Vagina (tissue), 2 donors: Measurements from ENCODE around the gene KCNQ4. TPM values are rescaled to one million over a fixed set of nuclear protein-coding genes. Genes with fewer than 3 reads are reported as not detected.

Experiments used
- DNase-seq, 2 donors: peaks; one replicate each; pipeline ENCODE4 v3.0.0-alpha.2; 2017; ENCODE audit errors: extremely low spot score in 2 of 2
- H3K27ac ChIP-seq: fragments of 200-600 bp; sonication (generic); one replicate; pipeline ENCODE4 v1.5.1; 2019
- H3K27me3 ChIP-seq: fragments of 200-600 bp; sonication (generic); one replicate; pipeline ENCODE4 v1.5.1; 2019
- H3K36me3 ChIP-seq, 2 donors: fragments of 200-600 bp; sonication (generic); one replicate each; pipeline ENCODE4 v1.5.1; 2017 to 2019
- H3K4me1 ChIP-seq: fragments of 200-600 bp; sonication (generic); one replicate; pipeline ENCODE4 v1.5.1; 2019
- H3K4me3 ChIP-seq, 2 donors: fragments of 200-600 bp; sonication (generic); 1 replicate in 1 of 2; 2 replicates in 1 of 2; pipeline ENCODE4 v1.5.1; 2016 to 2019
- H3K9me3 ChIP-seq: fragments of 200-600 bp; sonication (generic); one replicate; pipeline ENCODE4 v1.5.1; 2019
- POLR2A ChIP-seq, 2 donors: fragments of 450-650 bp; IDR thresholded peaks; one replicate each; pipeline ENCODE4 v1.6.1; 2017; ENCODE audit warnings: antibody characterized with exemption in 2 of 2, mild to moderate bottlenecking in 2 of 2, moderate library complexity in 2 of 2
- POLR2AphosphoS5 ChIP-seq, 2 donors: sonication (generic); formaldehyde crosslinking; IDR thresholded peaks; one replicate each; pipeline ENCODE4 v1.9.0; 2017; ENCODE audit warnings: antibody characterized with exemption in 2 of 2, mild to moderate bottlenecking in 2 of 2, low read depth in 1 of 2; ENCODE audit not compliant: insufficient read depth in 1 of 2
- intact Hi-C: fragments of 100-400 bp; cut with DNase I; formaldehyde crosslinking; loops from one replicate; pipeline ENCODE4 v1.15.1; 2023
- total RNA-seq: library from RNA; depleted of rRNA; stranded (reverse); fragments of >200 nt; gene quantifications from one replicate; pipeline ENCODE4 v1.2.3, GENCODE V29; 2016
- TF ChIP-seq, protein P1 (sequence below), 3 experiments: fragments of 450-650 bp in 2 of 3; fragments of 200-600 bp in 1 of 3; sonication (generic) in 1 of 3; IDR thresholded peaks; one replicate each; pipeline ENCODE4 v1.5.1; 2017 to 2019; ENCODE audit warnings: antibody characterized with exemption in 3 of 3, mild to moderate bottlenecking in 2 of 3, moderate library complexity in 2 of 3

The KCNQ4 gene
- total RNA-seq, 1 donor from 2014 or later, result 2.0 TPM

DNA sequence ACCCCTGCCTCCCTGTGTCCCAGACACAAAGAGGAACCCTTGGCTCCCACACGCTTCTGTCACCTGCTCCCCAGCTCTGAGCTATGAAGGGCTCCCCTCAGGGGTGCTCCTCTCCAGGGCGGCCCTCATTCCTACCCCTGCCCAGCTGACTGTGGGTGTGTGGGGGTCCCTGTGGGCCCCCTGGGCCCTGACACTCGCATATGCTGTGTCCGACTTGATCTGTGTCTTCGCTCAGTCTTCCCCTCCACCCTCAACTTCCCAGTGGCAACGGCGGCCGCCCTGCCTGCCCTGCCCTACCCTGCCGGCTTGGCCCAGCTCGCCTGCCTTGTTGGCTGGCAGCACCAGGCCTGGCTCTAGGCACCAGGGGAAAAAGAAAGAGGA is 1.2 kb downstream of the KCNQ4 start:
- no peaks in the 10 kb centered on the region for H3K27me3 ChIP-seq
- intact Hi-C loops, result no loop called here
- DNase-seq, result no peak
- peak overlapping the region; percentile 64 for H3K27ac ChIP-seq
- peak overlapping the region; percentile 37 to 68 for H3K4me3 ChIP-seq
- H3K4me1 ChIP-seq, result peaks cover 29% of the 10 kb centered on the region
- H3K36me3 ChIP-seq, result no peaks in the 10 kb centered on the region
- no peak for TF ChIP-seq POLR2AphosphoS5 (IDR thresholded peaks at IDR 0.05; ENCODE audit: insufficient read depth in 1 of 2, low read depth in 1 of 2)
- TF ChIP-seq POLR2A (IDR thresholded peaks at IDR 0.05), result no peak
- TF ChIP-seq, protein P1, sequence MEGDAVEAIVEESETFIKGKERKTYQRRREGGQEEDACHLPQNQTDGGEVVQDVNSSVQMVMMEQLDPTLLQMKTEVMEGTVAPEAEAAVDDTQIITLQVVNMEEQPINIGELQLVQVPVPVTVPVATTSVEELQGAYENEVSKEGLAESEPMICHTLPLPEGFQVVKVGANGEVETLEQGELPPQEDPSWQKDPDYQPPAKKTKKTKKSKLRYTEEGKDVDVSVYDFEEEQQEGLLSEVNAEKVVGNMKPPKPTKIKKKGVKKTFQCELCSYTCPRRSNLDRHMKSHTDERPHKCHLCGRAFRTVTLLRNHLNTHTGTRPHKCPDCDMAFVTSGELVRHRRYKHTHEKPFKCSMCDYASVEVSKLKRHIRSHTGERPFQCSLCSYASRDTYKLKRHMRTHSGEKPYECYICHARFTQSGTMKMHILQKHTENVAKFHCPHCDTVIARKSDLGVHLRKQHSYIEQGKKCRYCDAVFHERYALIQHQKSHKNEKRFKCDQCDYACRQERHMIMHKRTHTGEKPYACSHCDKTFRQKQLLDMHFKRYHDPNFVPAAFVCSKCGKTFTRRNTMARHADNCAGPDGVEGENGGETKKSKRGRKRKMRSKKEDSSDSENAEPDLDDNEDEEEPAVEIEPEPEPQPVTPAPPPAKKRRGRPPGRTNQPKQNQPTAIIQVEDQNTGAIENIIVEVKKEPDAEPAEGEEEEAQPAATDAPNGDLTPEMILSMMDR (IDR thresholded peaks at IDR 0.05), result no peak
- no peaks in the 10 kb centered on the region for H3K9me3 ChIP-seq

DNA sequence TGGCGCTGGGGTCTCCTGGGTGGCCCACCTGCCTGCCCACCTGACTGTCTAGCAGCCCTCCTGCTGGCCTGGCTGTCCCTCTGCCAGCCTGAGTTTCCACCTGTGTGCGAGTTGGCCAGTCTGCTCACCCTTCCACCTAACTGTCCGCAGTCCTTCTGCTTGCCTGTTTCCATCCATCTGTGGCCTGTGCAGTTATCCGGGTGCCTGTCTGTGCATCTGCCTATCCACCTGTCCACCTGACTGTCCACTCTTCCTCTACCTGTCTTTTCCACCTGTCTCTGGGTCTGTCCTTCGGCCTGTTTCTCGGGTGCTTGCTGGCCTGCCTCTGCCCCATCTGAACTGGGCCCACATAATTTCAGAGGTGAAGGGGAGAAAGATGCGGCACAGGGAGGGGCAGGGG is 1.9 kb downstream of the KCNQ4 start:
- Histone ChIP-seq H3K27ac (no peak overlapping the region), H3K4me1 (peaks cover 29% of the 10 kb centered on the region), H3K9me3 (no peaks in the 10 kb centered on the region), H3K36me3 (no peaks in the 10 kb centered on the region), H3K4me3 (no peak overlapping the region), H3K27me3 (no peaks in the 10 kb centered on the region)
- intact Hi-C loops, result no loop called here
- TF ChIP-seq, protein P1 (IDR thresholded peaks at IDR 0.05), result no peak
- no peak for TF ChIP-seq POLR2AphosphoS5 (IDR thresholded peaks at IDR 0.05; ENCODE audit: insufficient read depth in 1 of 2, low read depth in 1 of 2)
- TF ChIP-seq POLR2A (IDR thresholded peaks at IDR 0.05), result no peak
- DNase-seq, result no peak

DNA sequence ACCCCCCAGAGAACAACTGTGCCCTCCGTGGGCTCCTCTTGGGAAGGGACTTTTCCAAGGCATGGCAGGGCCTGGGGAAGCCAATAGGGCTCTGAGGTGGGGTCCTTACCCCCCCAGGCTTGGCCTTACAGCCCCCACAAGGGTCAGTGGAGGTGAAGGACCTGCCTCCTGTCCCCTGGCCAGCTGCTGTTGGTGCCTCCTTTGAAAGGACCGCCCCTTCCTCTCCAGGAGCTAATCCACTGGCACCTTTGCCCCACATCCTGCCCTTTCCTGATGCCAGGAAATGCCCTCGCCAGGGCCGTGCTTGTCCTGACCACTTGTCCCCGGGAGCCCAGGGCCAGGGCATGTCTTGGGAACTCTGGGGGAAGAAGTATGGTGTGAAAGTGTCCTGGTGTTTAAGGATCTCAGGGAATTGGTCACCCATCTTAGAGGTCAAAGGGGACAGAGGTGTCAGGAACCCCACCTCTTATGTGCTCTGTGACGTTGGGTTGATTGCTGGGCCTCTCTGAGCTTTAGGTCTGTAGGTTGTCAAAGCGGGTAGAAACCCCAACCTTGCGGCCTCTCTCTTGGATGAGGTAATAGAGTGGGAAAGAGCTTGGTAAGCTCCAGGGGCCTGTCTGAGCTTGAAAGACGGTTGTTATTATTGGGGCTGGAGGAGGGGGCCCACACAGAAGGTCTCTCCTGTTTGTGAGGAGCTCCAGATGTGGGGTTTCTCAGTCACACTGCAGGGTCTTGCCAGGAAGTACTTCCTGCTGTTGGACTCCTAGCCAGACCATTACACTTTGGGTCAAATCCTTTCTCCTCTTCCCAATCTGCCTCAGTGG is 2.8 kb downstream of the KCNQ4 start:
- H3K36me3 ChIP-seq, result no peaks in the 10 kb centered on the region
- H3K27me3 ChIP-seq, result no peaks in the 10 kb centered on the region
- H3K27ac ChIP-seq, result no peak overlapping the region
- DNase-seq, result no peak
- peaks cover 29% of the 10 kb centered on the region for H3K4me1 ChIP-seq
- TF ChIP-seq, protein P1 (IDR thresholded peaks at IDR 0.05), result no peak
- TF ChIP-seq POLR2AphosphoS5 (IDR thresholded peaks at IDR 0.05; ENCODE audit: insufficient read depth in 1 of 2, low read depth in 1 of 2) (no peak), POLR2A (IDR thresholded peaks at IDR 0.05) (no peak)
- intact Hi-C loops, result no loop called here
- H3K9me3 ChIP-seq, result no peaks in the 10 kb centered on the region
- no peak overlapping the region for H3K4me3 ChIP-seq

DNA sequence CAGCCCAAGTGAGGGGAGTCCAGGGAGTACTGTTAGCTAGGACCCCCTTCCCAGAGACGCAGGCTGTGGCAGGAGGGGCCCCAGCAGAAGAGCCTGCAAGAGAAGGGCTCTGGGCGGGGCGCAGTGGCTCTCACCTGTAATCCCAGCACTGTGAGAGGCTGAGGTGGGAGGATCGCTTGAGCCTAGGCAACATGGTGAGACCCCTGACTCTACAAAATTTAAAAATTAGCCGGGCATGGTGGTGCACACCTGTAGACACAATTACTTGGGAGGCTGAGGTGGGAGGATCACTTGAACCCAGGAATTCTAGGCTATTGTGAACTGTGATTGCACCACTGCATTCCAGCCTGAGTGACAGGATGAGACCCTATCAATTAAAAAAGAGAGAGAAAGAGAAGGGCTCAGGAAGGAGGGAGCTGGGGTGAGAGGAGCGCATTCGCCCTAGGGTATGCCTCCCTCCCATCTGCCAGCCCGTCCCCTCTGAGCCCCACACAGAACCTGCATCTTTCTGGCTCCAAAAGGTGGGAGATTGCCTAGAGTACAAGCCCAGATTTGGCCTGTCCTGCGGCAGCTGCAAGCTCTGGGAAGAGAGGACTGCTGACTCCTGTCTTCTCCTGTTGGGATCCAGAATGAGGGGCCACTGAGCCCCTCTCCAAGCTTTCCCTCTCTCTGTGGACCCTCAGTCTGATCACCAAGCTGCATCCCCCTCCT is 3.6 kb downstream of the KCNQ4 start:
- no peaks in the 10 kb centered on the region for H3K9me3 ChIP-seq
- no peak overlapping the region for H3K4me3 ChIP-seq
- no peak for DNase-seq
- H3K27ac ChIP-seq, result no peak overlapping the region
- H3K36me3 ChIP-seq, result no peaks in the 10 kb centered on the region
- intact Hi-C loops, result no loop called here
- H3K4me1 ChIP-seq, result peaks cover 23% of the 10 kb centered on the region
- H3K27me3 ChIP-seq, result no peaks in the 10 kb centered on the region
- TF ChIP-seq POLR2A (IDR thresholded peaks at IDR 0.05) (no peak), POLR2AphosphoS5 (IDR thresholded peaks at IDR 0.05; ENCODE audit: insufficient read depth in 1 of 2, low read depth in 1 of 2) (no peak)
- TF ChIP-seq, protein P1 (IDR thresholded peaks at IDR 0.05), result no peak
